Hepatocyte (in vitro differentiated cells): Measurements from ENCODE around the gene TMEM107.

ENCODE experiments used
- EZH2 ChIP-seq: fragments of 200-600 bp; sonication (generic); IDR thresholded peaks from 2 replicates; pipeline ENCODE4 v1.6.1; 2016; ENCODE audit warnings: antibody characterized with exemption, mild to moderate bottlenecking, borderline replicate concordance
- EZH2phosphoT487 ChIP-seq: fragments of 200-600 bp; sonication (generic); IDR thresholded peaks from one replicate; pipeline ENCODE4 v1.6.1; 2018; ENCODE audit warnings: antibody characterized with exemption, mild to moderate bottlenecking, low read depth, moderate library complexity; ENCODE audit not compliant: unreplicated experiment, severe bottlenecking

- TF ChIP-seq EZH2phosphoT487 (no peak), EZH2 (no peak)
Measured at GRCh38 chr17:8153525-8153956, 22.6 kb downstream of the TMEM107 start.
